H1 (cell line): ENCODE measurements around the gene TSPAN33. TPM values are rescaled to one million over a fixed set of nuclear protein-coding genes. Genes with fewer than 3 reads are reported as not detected.
A peak's percentile ranks its signal among the peaks of the same experiment; 100 is the strongest.

Source experiments
- CTBP2 ChIP-seq: IDR thresholded peaks from 2 replicates; pipeline ENCODE4 v1.7.0; 2011; ENCODE audit warnings: borderline replicate concordance, mild to moderate bottlenecking, moderate library complexity, mixed read lengths, low read length; ENCODE audit not compliant: insufficient read depth, insufficient read length
- EP300 ChIP-seq, 2 experiments: IDR thresholded peaks; 1 replicate in 1 of 2; 2 replicates in 1 of 2; pipeline ENCODE4 v1.6.1; 2011 to 2012; ENCODE audit warnings: low read depth in 2 of 2, low read length in 2 of 2, mild to moderate bottlenecking in 2 of 2, borderline replicate concordance in 1 of 2, inconsistent platforms in 1 of 2, moderate library complexity in 1 of 2
- EZH2 ChIP-seq: fragments of 200-600 bp; sonication (generic); IDR thresholded peaks from 2 replicates; pipeline ENCODE4 v1.7.1; 2012; ENCODE audit warnings: low read depth, mild to moderate bottlenecking, moderate library complexity, low read length, inconsistent platforms; ENCODE audit not compliant: severe bottlenecking
- FOSL1 ChIP-seq: IDR thresholded peaks from 2 replicates; pipeline ENCODE4 v1.6.1; 2011; ENCODE audit warnings: mild to moderate bottlenecking, low read depth, low read length, moderate library complexity; ENCODE audit not compliant: insufficient read depth
- GABPA ChIP-seq: IDR thresholded peaks from 2 replicates; pipeline ENCODE4 v1.6.1; 2011; ENCODE audit warnings: mild to moderate bottlenecking, low read length, moderate library complexity, borderline replicate concordance; ENCODE audit not compliant: insufficient read depth
- HDAC2 ChIP-seq, 2 experiments: fragments of 300-600 bp in 1 of 2; sonication (generic) in 1 of 2; IDR thresholded peaks; 2 replicates each; pipeline ENCODE4 v1.6.1; 2011 to 2012; ENCODE audit warnings: low read depth in 2 of 2, low read length in 2 of 2, mild to moderate bottlenecking in 2 of 2, moderate library complexity in 2 of 2, borderline replicate concordance in 1 of 2, inconsistent platforms in 1 of 2
- KDM1A ChIP-seq: fragments of 200-600, 300-600 bp; sonication (generic); IDR thresholded peaks from 2 replicates; pipeline ENCODE4 v1.7.1; 2016; ENCODE audit warnings: mild to moderate bottlenecking, low read length, borderline replicate concordance
- KDM4A ChIP-seq: IDR thresholded peaks from one replicate; pipeline ENCODE4 v1.7.1; 2012; ENCODE audit warnings: low read depth, mild to moderate bottlenecking, moderate library complexity, low read length, inconsistent platforms; ENCODE audit not compliant: severe bottlenecking
- PHF8 ChIP-seq: fragments of 200-600 bp; sonication (generic); conservative IDR thresholded peaks from 2 replicates; pipeline ENCODE4 v1.7.1; 2012; ENCODE audit warnings: low read depth, mild to moderate bottlenecking, inconsistent platforms, low read length, moderate library complexity
- POLR2AphosphoS5 ChIP-seq: IDR thresholded peaks from 2 replicates; pipeline ENCODE4 v1.6.1; 2011; ENCODE audit warnings: low read depth, low read length
- POU5F1 ChIP-seq: IDR thresholded peaks from 2 replicates; pipeline ENCODE4 v1.6.1; 2011; ENCODE audit warnings: low read depth, mild to moderate bottlenecking, low read length, moderate library complexity
- RAD21 ChIP-seq, 2 experiments: IDR thresholded peaks in 1 of 2; conservative IDR thresholded peaks in 1 of 2; 2 replicates each; pipeline ENCODE4 v1.6.1; 2011; ENCODE audit warnings: low read depth in 2 of 2, low read length in 2 of 2, improper control_type of control experiment in 1 of 2, inconsistent platforms in 1 of 2, mild to moderate bottlenecking in 1 of 2, moderate library complexity in 1 of 2
- RFX5 ChIP-seq: IDR thresholded peaks from 2 replicates; pipeline ENCODE4 v1.6.1; 2011; ENCODE audit warnings: low read depth, low read length, improper control_type of control experiment, borderline replicate concordance
- SP2 ChIP-seq: IDR thresholded peaks from 2 replicates; pipeline ENCODE4 v1.6.1; 2012; ENCODE audit warnings: mild to moderate bottlenecking, low read length, inconsistent platforms
- SUZ12 ChIP-seq: fragments of 200-600 bp; sonication (generic); IDR thresholded peaks from 2 replicates; pipeline ENCODE4 v1.6.1; 2012; ENCODE audit warnings: mild to moderate bottlenecking, inconsistent platforms, low read length, moderate library complexity, mixed read lengths
- YY1 ChIP-seq: IDR thresholded peaks from 2 replicates; pipeline ENCODE4 v1.6.1; 2011; ENCODE audit warnings: low read depth, mild to moderate bottlenecking, low read length
- ZNF274 ChIP-seq: IDR thresholded peaks from 2 replicates; pipeline ENCODE4 v1.7.0; 2012; ENCODE audit warnings: low read length, borderline replicate concordance; ENCODE audit errors: extremely low read depth
- polyA plus RNA-seq, 7 experiments: library from polyadenylated mRNA; depleted of rRNA in 3 of 7; stranded (reverse) in 5 of 7; unstranded in 2 of 7; fragments of >200 nt in 5 of 7; fragments of 200-250 nt in 2 of 7; gene quantifications; 1 replicate in 5 of 7; 2 replicates in 1 of 7; 4 replicates in 1 of 7; pipeline versions ENCODE4 v1.2.1 to v1.2.3, GENCODE V29; 2011 to 2013; ENCODE audit warnings: missing spikeins in 2 of 7, mixed read lengths in 2 of 7
- total RNA-seq: library from RNA; stranded (reverse); fragmentation: NEBNext Ultra II Directional; extraction: Animal tissue kit (Norgen Biotek cat#: 25700); gene quantifications from 2 replicates; pipeline ENCODE4 v1.2.1, GENCODE V29; 2021
- TF ChIP-seq, protein P1 (sequence below): IDR thresholded peaks from 2 replicates; pipeline ENCODE4 v1.6.1; 2012; ENCODE audit warnings: inconsistent platforms
- TF ChIP-seq, protein P2 (sequence below): IDR thresholded peaks from 2 replicates; pipeline ENCODE4 v1.6.1; 2011; ENCODE audit warnings: low read depth, mild to moderate bottlenecking, low read length; ENCODE audit not compliant: insufficient read depth
- TF ChIP-seq, protein P3 (sequence below): IDR thresholded peaks from 2 replicates; pipeline ENCODE4 v1.6.1; 2011; ENCODE audit warnings: low read length, improper control_type of control experiment

TSPAN33 gene
- total and polyA plus RNA-seq, 2 of the 8 experiments (the other 6 are each of a cell fraction or from before 2014, with no cell fraction given): 42.8 to 47.1 TPM

DNA sequence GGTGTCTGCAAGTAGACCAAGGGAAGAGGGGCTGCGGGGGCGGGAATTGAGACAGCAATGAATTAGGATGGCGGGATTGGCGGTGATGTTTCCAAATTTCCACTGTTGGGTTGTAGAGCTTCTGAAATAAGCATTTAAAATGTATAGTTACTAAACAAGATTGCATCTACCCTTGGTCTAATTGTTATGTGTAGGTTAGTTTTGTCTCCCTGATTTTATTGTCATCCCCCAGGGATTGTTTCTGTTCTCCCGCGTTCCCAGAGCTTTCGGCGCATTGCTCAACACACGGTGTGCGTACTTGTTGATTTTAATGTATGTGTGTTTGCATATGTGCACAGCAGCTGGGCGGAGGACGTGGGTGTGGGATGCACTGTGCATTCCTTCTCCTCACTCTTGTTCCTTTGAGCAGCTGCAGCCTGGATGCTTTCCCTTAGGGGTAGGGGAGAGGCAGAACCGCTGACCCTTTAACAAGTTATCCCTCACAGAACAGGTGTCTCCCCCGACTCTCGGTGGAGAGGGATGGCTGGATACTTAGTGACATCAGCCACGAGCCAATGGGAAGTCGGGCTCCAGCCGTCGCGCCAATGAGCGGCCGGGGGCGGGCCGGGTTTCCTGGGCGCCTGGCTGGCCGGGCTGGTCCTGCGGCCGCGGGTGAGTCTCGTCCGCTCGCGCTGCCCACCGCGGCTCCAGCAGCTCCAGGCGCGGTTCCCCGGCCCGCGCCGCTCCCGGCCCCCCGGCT lies at the start of gene TSPAN33 (continued):
- peak; percentile 41; the same call in 1 of the 2 replicates for TF ChIP-seq SP2
- TF ChIP-seq GABPA: no peak
- TF ChIP-seq CTBP2: no peak
- TF ChIP-seq, protein P1, sequence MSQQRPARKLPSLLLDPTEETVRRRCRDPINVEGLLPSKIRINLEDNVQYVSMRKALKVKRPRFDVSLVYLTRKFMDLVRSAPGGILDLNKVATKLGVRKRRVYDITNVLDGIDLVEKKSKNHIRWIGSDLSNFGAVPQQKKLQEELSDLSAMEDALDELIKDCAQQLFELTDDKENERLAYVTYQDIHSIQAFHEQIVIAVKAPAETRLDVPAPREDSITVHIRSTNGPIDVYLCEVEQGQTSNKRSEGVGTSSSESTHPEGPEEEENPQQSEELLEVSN: peak; percentile 55; the same call in 1 of the 2 replicates
- no peak for TF ChIP-seq FOSL1
- no peak for TF ChIP-seq POU5F1
- 0 out of 2 replicates have a peak, but pooled peaks have one; percentile 26 for TF ChIP-seq KDM1A
- no peak for TF ChIP-seq RAD21 (IDR thresholded peaks at IDR 0.05 in 1 of 2, conservative IDR thresholded peaks at IDR 0.05 in 1 of 2; ENCODE audit: low read depth in 2 of 2, low read length in 2 of 2)
- no peak for TF ChIP-seq POLR2AphosphoS5
- no peak for TF ChIP-seq ZNF274
- no peak for TF ChIP-seq YY1
- peak in 1 of 2 experiments; percentile 36; a peak in 1 of 4 replicates for TF ChIP-seq HDAC2 (IDR thresholded peaks at IDR 0.05; ENCODE audit: borderline replicate concordance in 1 of 2, low read depth in 2 of 2, low read length in 2 of 2)
- no peak for TF ChIP-seq EZH2
- TF ChIP-seq RFX5: no peak
- TF ChIP-seq KDM4A: no peak
- TF ChIP-seq, protein P2, sequence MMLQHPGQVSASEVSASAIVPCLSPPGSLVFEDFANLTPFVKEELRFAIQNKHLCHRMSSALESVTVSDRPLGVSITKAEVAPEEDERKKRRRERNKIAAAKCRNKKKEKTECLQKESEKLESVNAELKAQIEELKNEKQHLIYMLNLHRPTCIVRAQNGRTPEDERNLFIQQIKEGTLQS: no peak
- TF ChIP-seq EP300 (IDR thresholded peaks at IDR 0.05; ENCODE audit: borderline replicate concordance in 1 of 2, low read depth in 2 of 2, low read length in 2 of 2): no peak
- no peak for TF ChIP-seq PHF8
- TF ChIP-seq, protein P3, sequence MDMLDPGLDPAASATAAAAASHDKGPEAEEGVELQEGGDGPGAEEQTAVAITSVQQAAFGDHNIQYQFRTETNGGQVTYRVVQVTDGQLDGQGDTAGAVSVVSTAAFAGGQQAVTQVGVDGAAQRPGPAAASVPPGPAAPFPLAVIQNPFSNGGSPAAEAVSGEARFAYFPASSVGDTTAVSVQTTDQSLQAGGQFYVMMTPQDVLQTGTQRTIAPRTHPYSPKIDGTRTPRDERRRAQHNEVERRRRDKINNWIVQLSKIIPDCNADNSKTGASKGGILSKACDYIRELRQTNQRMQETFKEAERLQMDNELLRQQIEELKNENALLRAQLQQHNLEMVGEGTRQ: no peak
- no peak for TF ChIP-seq SUZ12
